Stimulated activated CD4-positive, alpha-beta T cell treated with anti-CD3 and anti-CD28 coated beads, Interleukin-2, amount 100 ng/mL, for 48 hours (primary cell): ENCODE measurements around the gene RMND5A.
A peak's percentile ranks its signal among the peaks of the same experiment; 100 is the strongest.
"Not testable (repeated sequence)": the region's sequence is repeated elsewhere in the genome, so short reads cannot be mapped to it uniquely, and the experiment has no call there.

Experiments
- DNase-seq, 2 donors: peaks; one replicate each; pipeline ENCODE4 v3.0.0-alpha.2; 2020

RMND5A gene

GRCh38 chr2:86719637-86720539, at the start of gene RMND5A:
TSS of gene RMND5A (plus strand) at chr2:86720291. CDS start at chr2:86720668, 377 bp downstream.
- peak; percentile 81 to 91 for DNase-seq

GRCh38 chr2:86671337-86671981, 48.6 kb upstream of the RMND5A start:
- no peak for DNase-seq

- no peak for DNase-seq
Observed at GRCh38 chr2:86672027-86672545, 48.0 kb upstream of the RMND5A start.

- DNase-seq: no peak
Observed at GRCh38 chr2:86673011-86673410, 47.1 kb upstream of the RMND5A start.

- DNase-seq: no peak
Observed at GRCh38 chr2:86673986-86674670, 46.0 kb upstream of the RMND5A start.

- no peak for DNase-seq
Observed at GRCh38 chr2:86675104-86675503, 45.0 kb upstream of the RMND5A start.

- DNase-seq: no peak
Observed at GRCh38 chr2:86675511-86676015, 44.5 kb upstream of the RMND5A start.

GRCh38 chr2:86677816-86678215, 42.3 kb upstream of the RMND5A start:
- DNase-seq: no peak

- DNase-seq: no peak
Observed at GRCh38 chr2:86679036-86679435, 41.1 kb upstream of the RMND5A start.

GRCh38 chr2:86685351-86685750, 34.7 kb upstream of the RMND5A start:
- no peak for DNase-seq

GRCh38 chr2:86686460-86686859, 33.6 kb upstream of the RMND5A start:
- no peak for DNase-seq

- no peak for DNase-seq
Observed at GRCh38 chr2:86686905-86687304, 33.2 kb upstream of the RMND5A start.

- no peak for DNase-seq
Observed at GRCh38 chr2:86695053-86695691, 24.9 kb upstream of the RMND5A start.

GRCh38 chr2:86697551-86698104, 22.5 kb upstream of the RMND5A start:
- no peak for DNase-seq

GRCh38 chr2:86700690-86701089, 19.4 kb upstream of the RMND5A start:
- no peak for DNase-seq

- DNase-seq: no peak
Observed at GRCh38 chr2:86703704-86704361, 16.3 kb upstream of the RMND5A start.

GRCh38 chr2:86704459-86704971, 15.6 kb upstream of the RMND5A start:
- DNase-seq: no peak

- no peak for DNase-seq
Observed at GRCh38 chr2:86706220-86706619, 13.9 kb upstream of the RMND5A start.

- no peak for DNase-seq
Observed at GRCh38 chr2:86706935-86707334, 13.2 kb upstream of the RMND5A start.

GRCh38 chr2:86708126-86708525, 12.0 kb upstream of the RMND5A start:
- DNase-seq: not testable (repeated sequence)

- not testable (repeated sequence) for DNase-seq
Observed at GRCh38 chr2:86714579-86715173, 5.4 kb upstream of the RMND5A start.
